GM12878 (cell line): ENCODE measurements around the gene ZDHHC14. TPM values are rescaled to one million over a fixed set of nuclear protein-coding genes. Genes with fewer than 3 reads are reported as not detected.

Experiments used
- ATAC-seq: fragments of 200-7000 bp; cut with Tn5 transposase; 3 replicates; pipeline ENCODE4 v1.9.1; 2020; ENCODE audit warnings: mild to moderate bottlenecking, moderate library complexity
- BruUV-seq: library from RNA; stranded (reverse); fragments of 400-500 nt; replicated peaks from 2 replicates; lab custom pipeline; 2021; lab: Mats Ljungman, UMichigan
- CTCF ChIA-PET: fragments of 300-600 bp; sonication (Branson Sonifier 250); formaldehyde crosslinking; extraction: SDS; loops from one replicate; lab custom pipeline; 2021; ENCODE audit warnings: inconsistent platforms; lab: Yijun Ruan, JAX
- POLR2A ChIA-PET: fragments of 350-600 bp; formaldehyde crosslinking; extraction: SDS; loops from one replicate; lab custom pipeline; 2021; ENCODE audit warnings: inconsistent platforms; lab: Charles Lee
- RAD21 ChIA-PET: fragments of 300-600 bp; sonication (Branson Sonifier 250); formaldehyde crosslinking; loops from one replicate; lab custom pipeline; 2023; ENCODE audit warnings: antibody characterized with exemption; ENCODE audit not compliant: unreplicated experiment; lab: Charles Lee
- SMC1A ChIA-PET: fragments of 300-600 bp; sonication (Branson Sonifier 250); formaldehyde crosslinking; loops from one replicate; lab custom pipeline; 2023; ENCODE audit not compliant: unreplicated experiment, uncharacterized antibody; lab: Charles Lee
- DNase-seq: peaks from one replicate; pipeline ENCODE4 v3.0.0-alpha.2; 2011; ENCODE audit warnings: low read depth, low spot score
- FAIRE-seq: peaks from 3 replicates; lab custom pipeline; 2011; peaks lifted over from hg19 to GRCh38; lab: Jason Lieb, UNC
- H2AFZ ChIP-seq: 2 replicates; pipeline ENCODE4 v1.6.0; 2011; ENCODE audit warnings: low read depth, low read length, control low read depth; ENCODE audit not compliant: control insufficient read depth
- H3K27ac ChIP-seq: 2 replicates; pipeline ENCODE4 v1.5.1; 2011; ENCODE audit warnings: control low read depth; ENCODE audit not compliant: control insufficient read depth, insufficient read depth
- H3K27me3 ChIP-seq, 2 experiments: replicated peaks in 1 of 2; 2 replicates each; pipeline versions ENCODE4 v1.6.0 to v1.6.1; 2011; ENCODE audit warnings: low read length in 1 of 2; ENCODE audit not compliant: control insufficient read depth in 2 of 2, insufficient read depth in 2 of 2
- H3K36me3 ChIP-seq, 2 experiments: 2 replicates each; pipeline ENCODE4 v1.5.1; 2011; ENCODE audit warnings: low read length in 1 of 2; ENCODE audit not compliant: control insufficient read depth in 2 of 2, insufficient read depth in 2 of 2
- H3K4me1 ChIP-seq: 2 replicates; pipeline ENCODE4 v1.6.1; 2011; ENCODE audit warnings: mild to moderate bottlenecking, low read length, moderate library complexity, mixed read lengths; ENCODE audit not compliant: control insufficient read depth, insufficient read depth
- H3K4me2 ChIP-seq: 2 replicates; pipeline ENCODE4 v1.6.0; 2011; ENCODE audit warnings: control low read depth; ENCODE audit not compliant: control insufficient read depth, insufficient read depth
- H3K4me3 ChIP-seq: fragments of 200-600 bp; sonication (generic); 2 replicates; pipeline ENCODE4 v1.5.1; 2016
- H3K79me2 ChIP-seq: 2 replicates; pipeline ENCODE4 v1.6.0; 2011; ENCODE audit warnings: low read length; ENCODE audit not compliant: control insufficient read depth, insufficient read depth
- H3K9ac ChIP-seq: 2 replicates; pipeline ENCODE4 v1.8.0; 2011; ENCODE audit warnings: low read length, control low read depth, mixed read lengths; ENCODE audit not compliant: control insufficient read depth, insufficient read depth
- H3K9me3 ChIP-seq: replicated peaks from 3 replicates; pipeline ENCODE4 v1.5.1; 2011; ENCODE audit warnings: mild to moderate bottlenecking, low read length; ENCODE audit not compliant: control insufficient read depth, insufficient read depth
- H4K20me1 ChIP-seq: 2 replicates; pipeline ENCODE4 v1.6.0; 2011; ENCODE audit not compliant: control insufficient read depth, insufficient read depth
- ATF7 ChIP-seq: fragments of 450-650 bp; IDR thresholded peaks from 2 replicates; pipeline ENCODE4 v1.6.1; 2016; ENCODE audit warnings: low read depth, mild to moderate bottlenecking
- BACH1 ChIP-seq: fragments of 450-650 bp; IDR thresholded peaks from 2 replicates; pipeline ENCODE4 v1.6.1; 2017; ENCODE audit warnings: mild to moderate bottlenecking, borderline replicate concordance
- EED ChIP-seq: sonication (generic); IDR thresholded peaks from 2 replicates; pipeline ENCODE4 v1.6.1; 2016; ENCODE audit warnings: antibody characterized with exemption, low read depth
- FOXK2 ChIP-seq: fragments of 450-650 bp; IDR thresholded peaks from 2 replicates; pipeline ENCODE4 v1.6.1; 2017; ENCODE audit warnings: mild to moderate bottlenecking, moderate library complexity
- IRF4 ChIP-seq: IDR thresholded peaks from 2 replicates; pipeline ENCODE4 v1.6.1; 2011; ENCODE audit warnings: low read depth, low read length
- NRF1 ChIP-seq: conservative IDR thresholded peaks from 2 replicates; pipeline ENCODE4 v1.6.1; 2011; ENCODE audit warnings: mild to moderate bottlenecking, low read depth, low read length, improper control_type of control experiment
- PKNOX1 ChIP-seq: fragments of 450-650 bp; IDR thresholded peaks from 2 replicates; pipeline ENCODE4 v1.6.1; 2016; ENCODE audit warnings: mild to moderate bottlenecking
- RB1 ChIP-seq: fragments of 450-650 bp; formaldehyde crosslinking; IDR thresholded peaks from 2 replicates; pipeline ENCODE4 v1.6.1; 2017; ENCODE audit warnings: mild to moderate bottlenecking, borderline replicate concordance
- SRF ChIP-seq, 2 experiments: IDR thresholded peaks; 2 replicates each; pipeline ENCODE4 v1.6.1; 2011; ENCODE audit warnings: low read depth in 2 of 2, low read length in 2 of 2, mild to moderate bottlenecking in 1 of 2, moderate library complexity in 1 of 2
- STAT1 ChIP-seq: fragments of 450-650 bp; conservative IDR thresholded peaks from 2 replicates; pipeline ENCODE4 v1.6.1; 2014; ENCODE audit warnings: antibody characterized with exemption, mild to moderate bottlenecking
- TCF3 ChIP-seq: IDR thresholded peaks from 2 replicates; pipeline ENCODE4 v1.6.1; 2012; ENCODE audit warnings: low read depth, mild to moderate bottlenecking, low read length, borderline replicate concordance; ENCODE audit not compliant: insufficient read depth
- USF1 ChIP-seq: IDR thresholded peaks from 2 replicates; pipeline ENCODE4 v1.6.1; 2011; ENCODE audit warnings: borderline replicate concordance, low read depth, mild to moderate bottlenecking, moderate library complexity, mixed read lengths, low read length; ENCODE audit not compliant: insufficient read depth; ENCODE audit errors: extremely low read length
- WRNIP1 ChIP-seq: IDR thresholded peaks from 2 replicates; pipeline ENCODE4 v1.6.1; 2011; ENCODE audit warnings: low read depth, low read length, improper control_type of control experiment, borderline replicate concordance
- ZNF592 ChIP-seq: fragments of 450-650 bp; IDR thresholded peaks from 2 replicates; pipeline ENCODE4 v1.6.1; 2017; ENCODE audit warnings: mild to moderate bottlenecking, moderate library complexity
- ZNF622 ChIP-seq: fragments of 450-650 bp; IDR thresholded peaks from 2 replicates; pipeline ENCODE4 v1.6.1; 2017; ENCODE audit warnings: mild to moderate bottlenecking, inconsistent platforms
- WGBS: methylation state at CpG from one replicate; pipeline ENCODE4 v1.1.6; 2016; ENCODE audit warnings: low lambda C conversion rate; ENCODE audit not compliant: insufficient replicate concordance, insufficient coverage; ENCODE audit errors: missing lambda C conversion rate; 5-methylcytosine and 5-hydroxymethylcytosine counted together
- in situ Hi-C: fragments of 300-500 bp; cut with MboI; formaldehyde crosslinking; loops from 9 replicates; pipeline ENCODE4 v1.14.3; 2018; ENCODE audit warnings: mixed read lengths
- intact Hi-C: fragments of 100-400 bp; cut with micrococcal nuclease; formaldehyde crosslinking; loops from one replicate; pipeline ENCODE4 v1.14.2; 2022; ENCODE audit not compliant: unreplicated experiment
- polyA plus RNA-seq, 11 experiments: library from polyadenylated mRNA; depleted of rRNA in 4 of 11; unstranded in 6 of 11; stranded (reverse) in 5 of 11; fragments of >200 nt; fragmentation: Nextera tagmentation in 4 of 11; fragmentation: Illumina TruSeq in 1 of 11; extraction: Ambion mirVana in 4 of 11; extraction: Trizol in 1 of 11; gene quantifications; 1 replicate in 1 of 11; 2 replicates in 10 of 11; pipeline versions ENCODE4 v1.2.1 to v1.2.3, GENCODE V29; 2011 to 2016; ENCODE audit warnings: inconsistent platforms in 2 of 11, missing spikeins in 2 of 11, low read depth in 1 of 11
- total RNA-seq, 4 experiments: library from RNA; depleted of rRNA in 3 of 4; stranded (reverse); fragments of >200 nt in 3 of 4; fragmentation: Illumina TruSeq in 1 of 4; extraction: Trizol in 1 of 4; gene quantifications; 2 replicates each; pipeline versions ENCODE4 v1.2.1 to v1.2.3, GENCODE V29; 2013 to 2021

Gene ZDHHC14
- total and polyA plus RNA-seq, 10 of the 15 experiments (the other 5 are each of a cell fraction or from before 2014, with no cell fraction given): 0.15 to 16.0 (median 0.76) TPM; not detected in 1

- FAIRE-seq (no peak), DNase-seq (no peak), ATAC-seq (no peak)
- Histone ChIP-seq H3K27ac (no peak overlapping the region), H2AFZ (no peak overlapping the region), H3K36me3 (no peaks in the 10 kb centered on the region), H3K4me2 (no peak overlapping the region), H3K4me3 (no peak overlapping the region), H4K20me1 (no peaks in the 10 kb centered on the region), H3K27me3 (no peaks in the 10 kb centered on the region), H3K4me1 (no peaks in the 10 kb centered on the region), H3K9me3 (no peaks in the 10 kb centered on the region), H3K79me2 (no peaks in the 10 kb centered on the region), H3K9ac (no peak overlapping the region)
- ChIA-PET SMC1A (no interaction called here), RAD21 (no interaction called here), CTCF (no interaction called here), POLR2A (no interaction called here)
- TF ChIP-seq NRF1 (no peak), PKNOX1 (no peak), FOXK2 (no peak), STAT1 (no peak), WRNIP1 (no peak), IRF4 (no peak), TCF3 (no peak), USF1 (no peak), RB1 (no peak), ZNF592 (no peak), BACH1 (no peak), ZNF622 (no peak), EED (no peak), ATF7 (no peak), SRF (IDR thresholded peaks at IDR 0.05; ENCODE audit: low read depth in 2 of 2, low read length in 2 of 2) (no peak)
- intact Hi-C loops: no loop called here
- no TSS peak for BruUV-seq
- in situ Hi-C loops: no loop called here
- 70% methylated on average over 12 of the region's 12 CpGs for WGBS
Measured at GRCh38 chr6:157488716-157489118, 107.7 kb downstream of the ZDHHC14 start.
